Tibial artery (tissue), 4 donors: ENCODE data around the gene CHID1.

Experiments
- DNase-seq, 2 donors: peaks; one replicate each; pipeline ENCODE4 v3.0.0-alpha.2; 2019
- H3K27ac ChIP-seq, 2 donors: fragments of 200-600 bp; sonication (generic) in 1 of 2; 1 replicate in 1 of 2; 2 replicates in 1 of 2; pipeline ENCODE4 v1.5.1; 2018 to 2019; ENCODE audit warnings: mild to moderate bottlenecking in 1 of 2
- H3K27me3 ChIP-seq, 2 donors: fragments of 200-600 bp; sonication (generic) in 1 of 2; one replicate each; pipeline versions ENCODE4 v1.5.1 to v1.6.0; 2016 to 2019
- H3K36me3 ChIP-seq, 3 donors: fragments of 200-600 bp; sonication (generic) in 2 of 3; one replicate each; pipeline ENCODE4 v1.5.1; 2016 to 2019; ENCODE audit warnings: mild to moderate bottlenecking in 2 of 3
- H3K4me1 ChIP-seq, 4 donors: fragments of 200-600 bp; sonication (generic) in 2 of 4; 1 replicate in 3 of 4; 2 replicates in 1 of 4; pipeline ENCODE4 v1.5.1; 2016 to 2019
- H3K4me3 ChIP-seq, 2 donors: fragments of 200-600 bp; sonication (generic) in 1 of 2; 1 replicate in 1 of 2; 2 replicates in 1 of 2; pipeline ENCODE4 v1.5.1; 2018 to 2019; ENCODE audit warnings: mild to moderate bottlenecking in 2 of 2
- H3K9me3 ChIP-seq, 3 donors: fragments of 200-600 bp; sonication (generic) in 1 of 3; one replicate each; pipeline ENCODE4 v1.5.1; 2016 to 2019
- CTCF ChIP-seq, 2 experiments: fragments of 200-600 bp in 1 of 2; fragments of 450-650 bp in 1 of 2; IDR thresholded peaks; one replicate each; pipeline ENCODE4 v1.5.1; 2017 to 2019; ENCODE audit warnings: antibody characterized with exemption in 2 of 2, mild to moderate bottlenecking in 1 of 2, moderate library complexity in 1 of 2
- intact Hi-C: fragments of 100-400 bp; cut with DNase I; formaldehyde crosslinking; loops from one replicate; pipeline ENCODE4 v1.15.0; 2023; ENCODE audit warnings: low total_unique reads

Gene CHID1

GRCh38 chr11:830295-831117, 80.1 kb downstream of the CHID1 start:
- H3K4me1 ChIP-seq, result peaks cover 0 to 89% (median 72%) of the 10 kb centered on the region in 4 donors
- no peak for TF ChIP-seq CTCF (IDR thresholded peaks at IDR 0.05)
- H3K9me3 ChIP-seq, result no peaks in the 10 kb centered on the region
- intact Hi-C loops, result no loop called here
- H3K36me3 ChIP-seq, result peaks cover 4 to 5% (median 5%) of the 10 kb centered on the region in 3 donors
- peak overlapping the region; percentile 41 for H3K4me3 ChIP-seq
- peaks cover 0 to 66% of the 10 kb centered on the region in 2 donors for H3K27me3 ChIP-seq
- peak in 1 of 2 donors; percentile 91 for DNase-seq
- peak overlapping the region in 1 of 2 donors; percentile 41 for H3K27ac ChIP-seq

GRCh38 chr11:829847-830294, 80.7 kb downstream of the CHID1 start:
- Histone ChIP-seq H3K27ac (peak overlapping the region in 1 of 2 donors; percentile 41), H3K4me1 (peaks cover 0 to 88% (median 66%) of the 10 kb centered on the region in 4 donors), H3K27me3 (peaks cover 0 to 72% of the 10 kb centered on the region in 2 donors), H3K4me3 (peak overlapping the region; percentile 41), H3K9me3 (no peaks in the 10 kb centered on the region), H3K36me3 (peaks cover 10 to 12% (median 11%) of the 10 kb centered on the region in 3 donors)
- no peak for TF ChIP-seq CTCF (IDR thresholded peaks at IDR 0.05)
- no peak for DNase-seq
- intact Hi-C loops, result no loop called here

GRCh38 chr11:829176-829846, 81.3 kb downstream of the CHID1 start:
- Histone ChIP-seq H3K9me3 (no peaks in the 10 kb centered on the region), H3K4me3 (peak overlapping the region; percentile 41), H3K4me1 (peaks cover 0 to 88% (median 61%) of the 10 kb centered on the region in 4 donors), H3K27me3 (peaks cover 0 to 78% of the 10 kb centered on the region in 2 donors), H3K36me3 (peaks cover 16 to 17% (median 17%) of the 10 kb centered on the region in 3 donors), H3K27ac (peak overlapping the region in 1 of 2 donors; percentile 41)
- no peak for TF ChIP-seq CTCF (IDR thresholded peaks at IDR 0.05)
- peak in 1 of 2 donors; percentile 78 for DNase-seq
- intact Hi-C loops, result no loop called here

- intact Hi-C loops, result no loop called here
- H3K27me3 ChIP-seq, result peaks cover 0 to 81% of the 10 kb centered on the region in 2 donors
- H3K36me3 ChIP-seq, result peaks cover 23 to 24% (median 23%) of the 10 kb centered on the region in 3 donors
- H3K27ac ChIP-seq, result peak overlapping the region in 1 of 2 donors; percentile 41
- peaks cover 0 to 88% (median 54%) of the 10 kb centered on the region in 4 donors for H3K4me1 ChIP-seq
- no peak for TF ChIP-seq CTCF (IDR thresholded peaks at IDR 0.05)
- no peak overlapping the region for H3K4me3 ChIP-seq
- no peak for DNase-seq
- H3K9me3 ChIP-seq, result no peaks in the 10 kb centered on the region
Measured at GRCh38 chr11:828506-829175, 82.0 kb downstream of the CHID1 start.

GRCh38 chr11:827897-828192, 82.8 kb downstream of the CHID1 start, which contains the start of gene CRACR2B:
Gene CRACR2B (plus strand): TSS chr11:827919. CDS start chr11:828608, 689 bp downstream.
- DNase-seq, result no peak
- peaks cover 0 to 92% (median 53%) of the 10 kb centered on the region in 4 donors for H3K4me1 ChIP-seq
- intact Hi-C loops, result no loop called here
- no peak for TF ChIP-seq CTCF (IDR thresholded peaks at IDR 0.05)
- peaks cover 31 to 32% (median 31%) of the 10 kb centered on the region in 3 donors for H3K36me3 ChIP-seq
- peaks cover 0 to 81% of the 10 kb centered on the region in 2 donors for H3K27me3 ChIP-seq
- peak within 1 kb of the TSS in 1 of 2 donors; percentile 41 for H3K27ac ChIP-seq
- no peaks in the 10 kb centered on the region for H3K9me3 ChIP-seq
- H3K4me3 ChIP-seq, result peak within 1 kb of the TSS; percentile 38 to 48
